WERI-Rb-1 (cell line): ENCODE measurements around the gene CEBPG.

Source experiments
- DNase-seq: peaks from one replicate; pipeline ENCODE4 v3.0.0-alpha.2; 2020
- H3K27ac ChIP-seq: fragments of 250-450 bp; sonication (Bioruptor Pico); 2 replicates; pipeline ENCODE4 v1.5.1; 2020; ENCODE audit warnings: mild to moderate bottlenecking, moderate library complexity
- H3K27me3 ChIP-seq: fragments of 250-450 bp; sonication (Bioruptor Pico); 2 replicates; pipeline ENCODE4 v1.5.1; 2021; ENCODE audit warnings: mild to moderate bottlenecking, low read depth, moderate library complexity; ENCODE audit not compliant: insufficient read depth, severe bottlenecking
- H3K36me3 ChIP-seq: fragments of 250-450 bp; sonication (Bioruptor Pico); 2 replicates; pipeline ENCODE4 v1.5.1; 2020; ENCODE audit warnings: mild to moderate bottlenecking, moderate library complexity
- H3K4me3 ChIP-seq: 2 replicates; pipeline ENCODE4 v1.5.1; 2011; ENCODE audit warnings: low read depth, mild to moderate bottlenecking, control low read depth, low read length
- H3K9me3 ChIP-seq: fragments of 250-450 bp; sonication (Bioruptor Pico); 2 replicates; pipeline ENCODE4 v1.5.1; 2021; ENCODE audit warnings: mild to moderate bottlenecking, moderate library complexity; ENCODE audit not compliant: severe bottlenecking
- CTCF ChIP-seq: IDR thresholded peaks from 2 replicates; pipeline ENCODE4 v1.5.1; 2011; ENCODE audit warnings: low read depth, mild to moderate bottlenecking, control low read depth, inconsistent platforms, low read length

CEBPG gene

GRCh38 chr19:33357556-33357955, 16.0 kb upstream of the CEBPG start:
- no peaks in the 10 kb centered on the region for H3K36me3 ChIP-seq
- H3K9me3 ChIP-seq = peaks cover 3% of the 10 kb centered on the region
- no peak for TF ChIP-seq CTCF
- DNase-seq = no peak
- H3K4me3 ChIP-seq = no peak overlapping the region
- H3K27ac ChIP-seq = no peak overlapping the region
- H3K27me3 ChIP-seq = no peaks in the 10 kb centered on the region

- no peaks in the 10 kb centered on the region for H3K36me3 ChIP-seq
- H3K9me3 ChIP-seq = peaks cover 3% of the 10 kb centered on the region
- no peak for DNase-seq
- no peak for TF ChIP-seq CTCF
- no peak overlapping the region for H3K4me3 ChIP-seq
- no peak overlapping the region for H3K27ac ChIP-seq
- H3K27me3 ChIP-seq = no peaks in the 10 kb centered on the region
These were observed 15.1 kb upstream of the CEBPG start for GRCh38 chr19:33358408-33358807.

GRCh38 chr19:33359581-33359980, 13.9 kb upstream of the CEBPG start:
- peaks cover 3% of the 10 kb centered on the region for H3K9me3 ChIP-seq
- DNase-seq = no peak
- H3K4me3 ChIP-seq = no peak overlapping the region
- H3K27me3 ChIP-seq = no peaks in the 10 kb centered on the region
- TF ChIP-seq CTCF = no peak
- no peak overlapping the region for H3K27ac ChIP-seq
- H3K36me3 ChIP-seq = no peaks in the 10 kb centered on the region

GRCh38 chr19:33362508-33363228, 10.8 kb upstream of the CEBPG start:
- no peak for TF ChIP-seq CTCF
- H3K27ac ChIP-seq = no peak overlapping the region

GRCh38 chr19:33363476-33363875, 10.0 kb upstream of the CEBPG start:
- Histone ChIP-seq H3K4me3 (no peak overlapping the region), H3K27ac (no peak overlapping the region), H3K36me3 (no peaks in the 10 kb centered on the region), H3K9me3 (no peaks in the 10 kb centered on the region), H3K27me3 (no peaks in the 10 kb centered on the region)
- DNase-seq = no peak
- TF ChIP-seq CTCF = no peak

More at GRCh38 chr19:33362508-33363228, 10.8 kb upstream of the CEBPG start:
- no peak overlapping the region for H3K4me3 ChIP-seq
- no peak for DNase-seq
- H3K27me3 ChIP-seq = no peaks in the 10 kb centered on the region
- no peaks in the 10 kb centered on the region for H3K9me3 ChIP-seq
- no peaks in the 10 kb centered on the region for H3K36me3 ChIP-seq

- no peak for DNase-seq
- Histone ChIP-seq H3K4me3 (no peak overlapping the region), H3K27ac (no peak overlapping the region), H3K27me3 (no peaks in the 10 kb centered on the region), H3K36me3 (no peaks in the 10 kb centered on the region), H3K9me3 (no peaks in the 10 kb centered on the region)
- TF ChIP-seq CTCF = no peak
These were observed 7.8 kb upstream of the CEBPG start for GRCh38 chr19:33365691-33366090.
